ENCODE measurements around the gene PPP6R2. TPM values are rescaled to one million over a fixed set of nuclear protein-coding genes. Genes with fewer than 3 reads are reported as not detected.

PPP6R2 gene
- total and polyA plus RNA-seq, 9 of the 15 experiments (the other 6 are each of a cell fraction or from before 2014, with no cell fraction given), result 0.32 to 39.8 (median 21.4) TPM

DNA sequence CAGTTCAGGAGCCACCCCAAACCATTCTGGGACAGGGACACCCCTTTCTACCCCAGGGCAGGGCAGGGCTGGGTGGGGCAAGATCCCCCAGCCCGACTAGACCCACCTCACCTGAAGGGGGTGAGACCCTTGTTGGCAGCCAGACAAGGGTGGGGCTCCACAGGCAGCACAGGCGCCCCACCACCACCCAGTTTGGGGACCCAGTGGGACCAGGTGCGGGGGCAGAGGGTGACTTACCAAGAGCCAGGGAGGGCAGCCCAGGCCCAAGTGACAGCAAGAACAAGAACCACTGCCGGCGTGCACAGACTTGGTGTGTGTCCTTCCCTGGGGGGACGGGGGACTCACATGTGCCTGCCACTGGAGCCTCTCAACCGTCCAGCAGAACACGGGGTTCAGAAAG lies 140.4 kb downstream of the PPP6R2 start:
- Histone ChIP-seq H3K9me1 (ENCODE audit: control insufficient read depth, insufficient read depth, low read length) (no peaks in the 10 kb centered on the region), H3K27me3 (ENCODE audit: control insufficient read depth in 2 of 2, insufficient read depth in 2 of 2, low read length in 2 of 2) (no peaks in the 10 kb centered on the region), H2AFZ (ENCODE audit: low read depth, low read length) (no peak overlapping the region), H3K4me2 (ENCODE audit: insufficient read depth, low read length) (no peak overlapping the region), H3K36me3 (ENCODE audit: control insufficient read depth, insufficient read depth, low read length) (no peaks in the 10 kb centered on the region), H3K79me2 (ENCODE audit: control insufficient read depth, insufficient read depth, low read length) (no peaks in the 10 kb centered on the region), H3K27ac (ENCODE audit: extremely low read depth, low read depth, low read length) (no peak overlapping the region), H3K4me3 (no peak overlapping the region), H3K9ac (ENCODE audit: insufficient read depth in 1 of 2, low read depth in 2 of 2, low read length in 2 of 2) (0 out of 4 replicates have a peak overlapping the region, but pooled peaks of 1 of the 2 experiments have one; percentile 52), H4K20me1 (replicated peaks; ENCODE audit: control insufficient read depth, insufficient read depth, low read length) (no peaks in the 10 kb centered on the region), H3K4me1 (replicated peaks in 1 of 2; ENCODE audit: control insufficient read depth in 2 of 2, insufficient read depth in 2 of 2, low read length in 2 of 2) (peaks cover 4 to 64% of the 10 kb centered on the region in 2 experiments; a peak in 3 of 5 replicates), H3K9me3 (replicated peaks; ENCODE audit: control insufficient read depth, insufficient read depth, low read depth, low read length) (no peaks in the 10 kb centered on the region)
- CTCF ChIA-PET (ENCODE audit: low intra/inter-chr PET ratio), result no interaction called here
- in situ Hi-C loops (cut with MboI) (no loop called here), intact Hi-C loops (cut with micrococcal nuclease) (no loop called here)
- 63% methylated on average over 5 of the region's 8 CpGs for WGBS (ENCODE audit: insufficient coverage, low coverage, missing lambda C conversion rate)
- POLR2A ChIA-PET, result interaction anchor here (0.7 to 1.4 kb wide), 6 partner anchors 10 to 123 kb away, joined by 3 to 6 read pairs (median 4); partner anchors contain the start of gene SCO2
- ATAC-seq (no peak), FAIRE-seq (no peak), DNase-seq (ENCODE audit: extremely low read depth in 1 of 4, low spot score in 3 of 4) (no peak)
- TF ChIP-seq POLR2G (IDR thresholded peaks at IDR 0.05; ENCODE audit: low read depth, low read length) (peak; percentile 6; the same call in 1 of the 2 replicates), HDAC1 (IDR thresholded peaks at IDR 0.05) (no peak), HDAC2 (IDR thresholded peaks at IDR 0.05) (no peak), RBFOX2 (IDR thresholded peaks at IDR 0.05; ENCODE audit: low read depth, low read length) (0 out of 2 replicates have a peak, but pooled peaks have one; percentile 1), ZFP30 (CRISPR knock-in tag; IDR thresholded peaks at IDR 0.05; ENCODE audit: borderline replicate concordance) (no peak), CBX2 (IDR thresholded peaks at IDR 0.05; ENCODE audit: insufficient read depth, low read length, poor library complexity, severe bottlenecking) (no peak), ZFPM2 (CRISPR knock-in tag; IDR thresholded peaks at IDR 0.05) (no peak), NFIC (IDR thresholded peaks at IDR 0.05) (no peak)
- TF ChIP-seq, protein P1, sequence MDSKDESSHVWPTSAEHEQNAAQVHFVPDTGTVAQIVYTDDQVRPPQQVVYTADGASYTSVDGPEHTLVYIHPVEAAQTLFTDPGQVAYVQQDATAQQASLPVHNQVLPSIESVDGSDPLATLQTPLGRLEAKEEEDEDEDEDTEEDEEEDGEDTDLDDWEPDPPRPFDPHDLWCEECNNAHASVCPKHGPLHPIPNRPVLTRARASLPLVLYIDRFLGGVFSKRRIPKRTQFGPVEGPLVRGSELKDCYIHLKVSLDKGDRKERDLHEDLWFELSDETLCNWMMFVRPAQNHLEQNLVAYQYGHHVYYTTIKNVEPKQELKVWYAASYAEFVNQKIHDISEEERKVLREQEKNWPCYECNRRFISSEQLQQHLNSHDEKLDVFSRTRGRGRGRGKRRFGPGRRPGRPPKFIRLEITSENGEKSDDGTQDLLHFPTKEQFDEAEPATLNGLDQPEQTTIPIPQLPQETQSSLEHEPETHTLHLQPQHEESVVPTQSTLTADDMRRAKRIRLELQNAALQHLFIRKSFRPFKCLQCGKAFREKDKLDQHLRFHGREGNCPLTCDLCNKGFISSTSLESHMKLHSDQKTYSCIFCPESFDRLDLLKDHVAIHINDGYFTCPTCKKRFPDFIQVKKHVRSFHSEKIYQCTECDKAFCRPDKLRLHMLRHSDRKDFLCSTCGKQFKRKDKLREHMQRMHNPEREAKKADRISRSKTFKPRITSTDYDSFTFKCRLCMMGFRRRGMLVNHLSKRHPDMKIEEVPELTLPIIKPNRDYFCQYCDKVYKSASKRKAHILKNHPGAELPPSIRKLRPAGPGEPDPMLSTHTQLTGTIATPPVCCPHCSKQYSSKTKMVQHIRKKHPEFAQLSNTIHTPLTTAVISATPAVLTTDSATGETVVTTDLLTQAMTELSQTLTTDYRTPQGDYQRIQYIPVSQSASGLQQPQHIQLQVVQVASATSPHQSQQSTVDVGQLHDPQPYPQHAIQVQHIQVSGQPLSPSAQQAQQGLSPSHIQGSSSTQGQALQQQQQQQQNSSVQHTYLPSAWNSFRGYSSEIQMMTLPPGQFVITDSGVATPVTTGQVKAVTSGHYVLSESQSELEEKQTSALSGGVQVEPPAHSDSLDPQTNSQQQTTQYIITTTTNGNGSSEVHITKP (IDR thresholded peaks at IDR 0.05; ENCODE audit: partially characterized antibody), result no peak
- TF ChIP-seq, protein P2, sequence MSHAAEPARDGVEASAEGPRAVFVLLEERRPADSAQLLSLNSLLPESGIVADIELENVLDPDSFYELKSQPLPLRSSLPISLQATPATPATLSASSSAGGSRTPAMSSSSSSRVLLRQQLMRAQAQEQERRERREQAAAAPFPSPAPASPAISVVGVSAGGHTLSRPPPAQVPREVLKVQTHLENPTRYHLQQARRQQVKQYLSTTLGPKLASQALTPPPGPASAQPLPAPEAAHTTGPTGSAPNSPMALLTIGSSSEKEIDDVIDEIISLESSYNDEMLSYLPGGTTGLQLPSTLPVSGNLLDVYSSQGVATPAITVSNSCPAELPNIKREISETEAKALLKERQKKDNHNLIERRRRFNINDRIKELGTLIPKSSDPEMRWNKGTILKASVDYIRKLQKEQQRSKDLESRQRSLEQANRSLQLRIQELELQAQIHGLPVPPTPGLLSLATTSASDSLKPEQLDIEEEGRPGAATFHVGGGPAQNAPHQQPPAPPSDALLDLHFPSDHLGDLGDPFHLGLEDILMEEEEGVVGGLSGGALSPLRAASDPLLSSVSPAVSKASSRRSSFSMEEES (CRISPR knock-in tag; IDR thresholded peaks at IDR 0.05), result no peak
- no TSS peak for BruUV-seq (replicated peaks)
